Forelimb muscle (tissue), 1 donor: ENCODE data around the gene CXCR2. TPM values are rescaled to one million over a fixed set of nuclear protein-coding genes. Genes with fewer than 3 reads are reported as not detected.
"Not testable (repeated sequence)": the region's sequence is repeated elsewhere in the genome, so short reads cannot be mapped to it uniquely, and the experiment has no call there.

Experiments used
- DNase-seq: peaks from one replicate; pipeline ENCODE4 v3.0.0-alpha.2; 2013; ENCODE audit warnings: low read depth
- polyA plus RNA-seq: library from polyadenylated mRNA; unstranded; fragments of 120-200 nt; gene quantifications from one replicate; pipeline ENCODE4 v1.2.1, GENCODE V29; 2013; ENCODE audit not compliant: insufficient read length

Gene CXCR2
- polyA plus RNA-seq, 1 donor = 0.18 TPM

DNA sequence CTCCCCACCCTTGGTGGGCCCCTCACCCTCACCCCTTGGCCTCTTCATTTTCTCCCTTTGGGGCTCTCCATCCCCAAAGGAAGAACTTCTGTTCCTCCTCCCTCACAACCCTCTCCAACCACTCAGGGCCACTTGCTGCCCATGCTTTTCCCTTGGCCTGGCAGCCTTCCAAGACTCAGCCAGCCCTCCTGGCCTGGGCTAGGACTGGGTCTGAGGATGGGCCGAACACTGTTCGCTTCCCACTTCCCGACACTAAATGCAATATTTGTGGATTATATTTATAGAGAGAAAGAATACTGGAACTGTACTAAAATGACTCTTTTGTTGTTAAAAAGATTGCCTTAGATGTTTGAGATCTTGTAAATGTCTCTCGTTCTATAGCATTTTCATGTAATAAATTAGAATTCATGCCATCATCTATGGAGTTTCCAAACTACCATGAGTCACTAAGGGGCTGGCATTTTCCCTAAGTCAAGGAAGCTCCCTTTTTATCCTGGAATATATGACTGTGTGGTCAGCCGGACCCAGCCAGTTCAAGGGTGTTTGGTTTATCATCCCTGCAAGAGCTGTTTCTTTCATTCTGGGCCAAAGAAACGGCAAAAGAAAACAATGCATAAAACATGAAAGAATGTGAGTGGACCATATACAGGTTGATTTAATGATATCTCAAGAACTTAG is 3.8 kb downstream of the CXCR2 start:
- DNase-seq = no peak

- DNase-seq = no peak
Measured at GRCh38 chr2:218130377-218130776, 4.5 kb downstream of the CXCR2 start.

- DNase-seq = no peak
Measured at GRCh38 chr2:218130822-218131221, 5.0 kb downstream of the CXCR2 start.

GRCh38 chr2:218137514-218137913 is 11.7 kb downstream of the CXCR2 start:
- no peak for DNase-seq

- DNase-seq = no peak
Measured at GRCh38 chr2:218138047-218138446, 12.2 kb downstream of the CXCR2 start.

DNA sequence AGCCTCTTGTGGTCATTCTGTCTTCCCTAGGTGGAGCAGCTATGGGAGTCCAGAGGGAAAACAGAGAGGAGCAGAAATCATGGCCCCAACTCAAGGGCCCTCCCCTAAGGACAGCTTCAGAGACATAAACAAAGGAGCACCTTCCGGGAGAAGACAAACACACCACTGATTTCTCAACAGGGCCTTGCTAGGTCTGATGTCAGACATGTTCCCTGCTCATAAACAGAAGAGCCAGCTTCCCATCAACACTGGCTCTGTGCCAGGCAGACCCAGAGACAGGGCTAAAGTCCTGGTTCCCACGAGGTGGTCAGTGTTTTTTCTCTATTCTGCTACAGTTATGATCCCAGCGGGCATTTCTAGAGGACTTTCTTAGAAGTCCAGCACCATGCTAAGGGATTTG is 19.3 kb downstream of the CXCR2 start:
- no peak for DNase-seq

DNA sequence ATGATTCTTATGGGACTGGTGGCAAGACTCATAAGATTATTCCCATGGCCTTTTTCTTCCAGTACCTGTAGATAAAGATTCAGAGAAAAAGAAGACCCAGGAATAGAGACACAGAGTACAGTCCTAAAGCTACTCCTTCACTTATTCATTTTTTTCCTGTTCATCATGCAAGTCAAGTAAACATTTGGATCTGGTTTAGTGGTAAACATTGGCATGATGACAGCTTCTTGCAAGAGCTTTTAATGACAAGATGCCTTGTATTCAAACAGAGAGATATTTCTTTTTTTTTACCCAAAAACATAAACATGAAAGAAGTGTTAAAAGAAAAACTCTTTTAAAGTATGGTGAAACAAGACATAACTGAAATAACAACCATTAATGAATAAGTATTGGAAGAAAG is 20.2 kb downstream of the CXCR2 start:
- DNase-seq = no peak

- DNase-seq = no peak
Measured at GRCh38 chr2:218149098-218149497, 23.3 kb downstream of the CXCR2 start.

- no peak for DNase-seq
Measured at GRCh38 chr2:218149848-218150440, 24.1 kb downstream of the CXCR2 start.

DNA sequence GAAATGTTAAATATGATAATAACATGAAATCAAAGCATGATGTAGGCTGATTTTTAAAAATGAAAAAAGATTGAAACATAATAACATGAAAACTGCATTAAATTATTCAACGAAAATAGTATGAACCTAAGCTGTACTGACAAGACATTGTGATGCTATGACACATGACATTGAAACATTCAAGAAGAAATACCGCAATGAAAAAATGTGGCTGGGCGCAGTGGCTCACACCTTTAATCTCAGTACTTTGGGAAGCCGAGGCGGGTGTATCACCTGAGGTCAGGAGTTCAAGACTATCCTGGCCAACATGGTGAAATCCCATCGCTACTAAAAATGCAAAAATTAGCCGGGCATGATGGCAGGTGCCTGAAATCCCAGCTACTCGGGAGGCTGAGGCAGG is 26.3 kb downstream of the CXCR2 start:
- no peak for DNase-seq

GRCh38 chr2:218152777-218153176 is 26.9 kb downstream of the CXCR2 start:
- no peak for DNase-seq

DNA sequence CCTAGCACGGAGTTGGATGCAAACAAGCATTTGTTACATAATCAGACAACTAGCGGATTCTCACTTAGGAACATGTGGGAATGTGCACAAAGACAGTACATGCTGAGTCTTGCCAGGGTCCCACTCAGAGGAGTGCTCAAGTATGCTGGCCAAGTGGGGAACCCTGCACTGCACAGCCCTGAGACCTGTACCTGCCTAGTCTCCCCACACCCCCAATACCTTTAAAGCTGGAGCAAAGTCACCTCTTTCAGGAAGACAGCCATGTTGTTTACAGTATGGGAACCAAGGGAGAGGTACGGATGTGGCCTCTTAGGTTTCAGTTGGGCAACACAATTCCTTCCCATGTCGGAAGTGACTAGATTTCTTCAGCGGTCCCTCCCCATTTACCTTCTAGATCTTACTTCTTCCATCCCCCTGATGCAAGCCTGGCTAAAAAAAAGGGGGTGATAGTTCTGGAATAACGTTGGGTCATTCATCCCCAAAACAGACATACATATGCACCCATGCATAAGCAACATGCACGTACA is 30.2 kb downstream of the CXCR2 start:
- no peak for DNase-seq

DNA sequence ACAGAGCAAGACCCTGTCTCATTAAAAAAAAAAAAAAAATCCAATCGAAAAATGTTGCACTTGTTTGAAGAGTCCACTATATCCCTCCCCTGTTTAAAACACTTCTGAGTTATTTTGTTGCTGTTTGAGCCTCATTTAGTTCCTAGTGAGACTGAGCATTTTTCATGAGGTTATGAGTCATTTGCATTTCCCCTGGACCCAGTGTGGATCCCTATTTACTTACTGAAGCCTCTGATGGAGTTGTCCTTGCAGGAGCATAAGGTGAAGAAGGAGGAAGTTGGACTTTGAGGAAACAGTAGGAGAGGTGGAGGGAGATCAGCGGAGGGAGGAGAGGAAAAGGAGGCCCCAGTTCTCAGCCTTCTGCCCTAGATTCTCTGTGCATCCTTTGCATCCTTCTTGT is 35.8 kb downstream of the CXCR2 start:
- DNase-seq = no peak

- DNase-seq = no peak
Measured at GRCh38 chr2:218162814-218163213, 37.0 kb downstream of the CXCR2 start.

DNA sequence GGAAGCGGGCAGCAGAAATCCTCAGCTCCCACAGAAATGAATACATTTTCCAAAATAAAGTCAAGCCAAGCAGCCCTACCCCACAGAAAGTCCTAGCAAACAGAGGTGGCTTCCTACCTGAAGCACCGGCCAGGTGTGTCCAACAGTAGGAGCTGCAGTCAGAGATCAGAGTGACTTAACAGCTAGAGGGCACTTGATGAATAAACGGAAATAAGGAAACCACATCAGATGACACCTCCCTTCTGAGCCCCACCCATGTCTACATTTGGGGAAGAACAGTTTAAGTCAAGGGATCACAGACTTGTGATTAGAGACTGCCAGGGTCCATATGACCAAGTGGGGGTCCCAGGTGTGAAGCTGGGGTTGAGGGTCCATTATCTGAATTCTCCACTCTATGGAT is 41.0 kb downstream of the CXCR2 start, which contains the start of gene CXCR1:
TSS of gene CXCR1 (minus strand) at position 172 of the 400 bp plus-strand sequence. CDS start 1,751 bp downstream, outside the sequence.
- DNase-seq = no peak

DNA sequence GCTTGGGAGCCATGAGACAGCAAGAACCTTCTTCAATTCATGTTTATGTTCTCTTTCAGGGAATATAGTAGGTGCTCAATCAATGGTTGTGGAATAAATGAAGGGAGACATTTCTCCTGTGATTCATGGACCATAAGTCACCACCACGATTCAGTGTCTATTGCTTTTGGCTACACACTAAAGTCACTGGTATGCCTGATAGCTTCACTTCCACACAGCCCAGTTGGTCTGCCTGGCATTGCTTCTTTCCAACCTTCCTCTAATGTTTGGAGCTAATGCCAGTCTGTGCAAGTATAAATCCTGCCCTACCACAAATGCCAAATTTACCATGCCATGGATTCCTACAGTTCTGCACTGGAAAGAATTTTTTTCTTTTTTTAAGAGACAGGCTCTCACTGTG is 42.2 kb downstream of the CXCR2 start:
- DNase-seq = no peak

DNA sequence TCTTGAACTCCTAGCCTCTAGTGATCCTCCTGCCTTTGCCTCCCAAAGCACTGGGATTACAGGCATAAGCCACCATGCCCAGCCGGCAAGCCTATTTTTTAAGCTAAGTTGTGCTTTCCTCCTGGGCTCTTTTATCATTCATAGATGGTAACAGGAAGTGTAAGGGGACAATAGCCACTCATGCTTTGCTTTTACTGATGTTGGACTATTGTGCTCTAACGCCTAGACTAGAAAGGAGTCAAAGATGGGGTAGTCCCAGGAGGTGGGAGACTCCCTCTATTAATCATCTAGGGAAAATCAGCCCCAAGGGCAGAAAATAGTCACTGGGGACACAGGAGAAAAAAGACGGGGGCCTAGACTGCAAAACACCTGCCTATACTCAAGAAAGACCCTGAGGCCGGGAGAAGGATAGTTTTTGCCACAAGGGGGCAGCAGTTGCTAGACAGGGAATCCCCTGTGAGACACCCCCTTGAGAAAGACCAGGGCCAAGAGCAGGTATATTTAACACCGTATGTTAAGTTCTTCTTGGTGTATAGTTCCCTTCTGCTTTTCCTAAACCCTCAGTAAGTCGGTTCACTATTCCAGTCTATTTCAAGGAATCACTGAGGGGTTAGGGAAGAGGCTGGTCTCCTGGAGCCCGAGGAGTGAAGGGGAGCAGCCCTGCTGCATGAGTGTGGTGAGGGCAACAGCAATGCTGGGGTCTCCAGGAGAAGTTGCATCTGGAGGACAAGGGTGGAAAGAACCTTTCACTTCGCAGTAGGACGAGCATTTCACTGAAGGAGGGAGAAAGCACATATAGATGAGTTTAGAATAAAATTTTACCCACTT is 43.0 kb downstream of the CXCR2 start:
- no peak for DNase-seq

- DNase-seq = no peak
Measured at GRCh38 chr2:218169757-218170546, 44.1 kb downstream of the CXCR2 start.

GRCh38 chr2:218171744-218172143 is 45.9 kb downstream of the CXCR2 start:
- not testable (repeated sequence) for DNase-seq

DNA sequence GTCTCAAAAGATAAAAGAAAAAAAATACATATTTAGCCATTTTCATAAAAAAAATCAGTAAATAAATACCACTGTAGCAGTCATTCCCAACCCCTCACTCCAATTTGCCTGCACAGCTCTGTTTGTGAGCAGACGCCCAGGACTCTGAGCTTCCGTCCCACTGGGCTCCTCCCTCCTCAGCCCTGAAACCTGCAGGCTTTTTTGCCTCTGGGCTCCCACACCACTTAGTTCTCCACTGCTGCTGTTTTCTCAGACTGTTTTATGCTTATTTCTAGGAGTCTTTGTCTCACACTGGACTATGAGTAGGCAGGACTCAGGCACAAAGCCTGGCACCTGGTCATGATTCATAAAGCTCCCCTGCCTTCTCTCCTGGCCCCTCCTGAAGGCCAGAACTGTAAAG is 47.0 kb downstream of the CXCR2 start:
- no peak for DNase-seq

- no peak for DNase-seq
Measured at GRCh38 chr2:218179782-218180181, 54.0 kb downstream of the CXCR2 start.
